ENCODE results near the gene COPS8. TPM values are rescaled to one million over a fixed set of nuclear protein-coding genes. Genes with fewer than 3 reads are reported as not detected.

The COPS8 gene
- total RNA-seq, 1 donor from 2014 or later = 111 TPM

- no peak for DNase-seq (ENCODE audit: low read depth)
- no peak for TF ChIP-seq CTCF (conservative IDR thresholded peaks at IDR 0.05; ENCODE audit: low read depth, low read length)
- no peak overlapping the region for H3K4me3 ChIP-seq (ENCODE audit: low read depth, low read length)
These were observed 30.2 kb downstream of the COPS8 start for GRCh38 chr2:237115870-237116269.

GRCh38 chr2:237116431-237116830 is 30.7 kb downstream of the COPS8 start:
- no peak overlapping the region for H3K4me3 ChIP-seq (ENCODE audit: low read depth, low read length)
- TF ChIP-seq CTCF (conservative IDR thresholded peaks at IDR 0.05; ENCODE audit: low read depth, low read length) = no peak
- DNase-seq (ENCODE audit: low read depth) = no peak

- DNase-seq (ENCODE audit: low read depth) = no peak
- TF ChIP-seq CTCF (conservative IDR thresholded peaks at IDR 0.05; ENCODE audit: low read depth, low read length) = no peak
- H3K4me3 ChIP-seq (ENCODE audit: low read depth, low read length) = no peak overlapping the region
These were observed 32.3 kb downstream of the COPS8 start for GRCh38 chr2:237118025-237118424.

- DNase-seq (ENCODE audit: low read depth) = no peak
- no peak for TF ChIP-seq CTCF (conservative IDR thresholded peaks at IDR 0.05; ENCODE audit: low read depth, low read length)
- H3K4me3 ChIP-seq (ENCODE audit: low read depth, low read length) = no peak overlapping the region
These were observed 33.0 kb downstream of the COPS8 start for GRCh38 chr2:237118561-237119155.

- no peak for DNase-seq (ENCODE audit: low read depth)
- H3K4me3 ChIP-seq (ENCODE audit: low read depth, low read length) = no peak overlapping the region
- TF ChIP-seq CTCF (conservative IDR thresholded peaks at IDR 0.05; ENCODE audit: low read depth, low read length) = no peak
These were observed 35.2 kb downstream of the COPS8 start for GRCh38 chr2:237120916-237121315.

- H3K4me3 ChIP-seq (ENCODE audit: low read depth, low read length) = no peak overlapping the region
- TF ChIP-seq CTCF (conservative IDR thresholded peaks at IDR 0.05; ENCODE audit: low read depth, low read length) = no peak
- DNase-seq (ENCODE audit: low read depth) = no peak
These were observed 35.6 kb downstream of the COPS8 start for GRCh38 chr2:237121321-237121720.

GRCh38 chr2:237122214-237122666 is 36.6 kb downstream of the COPS8 start:
- no peak overlapping the region for H3K4me3 ChIP-seq (ENCODE audit: low read depth, low read length)
- peak; percentile 62 for TF ChIP-seq CTCF (conservative IDR thresholded peaks at IDR 0.05; ENCODE audit: low read depth, low read length)
- no peak for DNase-seq (ENCODE audit: low read depth)

All from epithelial cell of proximal tubule (primary cell).